LoVo (cell line): ENCODE measurements around the gene METTL21A.
"Not testable (repeated sequence)": the region's sequence is repeated elsewhere in the genome, so short reads cannot be mapped to it uniquely, and the experiment has no call there.

Experiments used
- DNase-seq: peaks from one replicate; pipeline ENCODE4 v3.0.0-alpha.2; 2016; ENCODE audit warnings: low spot score

Gene METTL21A

GRCh38 chr2:207625014-207625907 is at the start of gene METTL21A:
METTL21A (minus strand) TSS chr2:207625394; CDS start chr2:207624375, 1,019 bp downstream.
- DNase-seq, result peak; percentile 90

- no peak for DNase-seq
Measured at GRCh38 chr2:207674826-207675225, 49.6 kb upstream of the METTL21A start.

- DNase-seq, result no peak
Measured at GRCh38 chr2:207674266-207674774, 49.1 kb upstream of the METTL21A start.

GRCh38 chr2:207673431-207673830 is 48.2 kb upstream of the METTL21A start:
- no peak for DNase-seq

- DNase-seq, result no peak
Measured at GRCh38 chr2:207670887-207671286, 45.7 kb upstream of the METTL21A start.

- DNase-seq, result no peak
Measured at GRCh38 chr2:207663870-207664545, 38.8 kb upstream of the METTL21A start.

GRCh38 chr2:207662203-207662602 is 37.0 kb upstream of the METTL21A start:
- no peak for DNase-seq

- no peak for DNase-seq
Measured at GRCh38 chr2:207660994-207661393, 35.8 kb upstream of the METTL21A start.

- no peak for DNase-seq
Measured at GRCh38 chr2:207658156-207658555, 33.0 kb upstream of the METTL21A start.

GRCh38 chr2:207655000-207655399 is 29.8 kb upstream of the METTL21A start:
- no peak for DNase-seq

- DNase-seq, result not testable (repeated sequence)
Measured at GRCh38 chr2:207646582-207646981, 21.4 kb upstream of the METTL21A start.

- DNase-seq, result no peak
Measured at GRCh38 chr2:207643892-207644291, 18.7 kb upstream of the METTL21A start.

- no peak for DNase-seq
Measured at GRCh38 chr2:207640661-207641060, 15.5 kb upstream of the METTL21A start.

GRCh38 chr2:207640160-207640559 is 15.0 kb upstream of the METTL21A start:
- no peak for DNase-seq

- DNase-seq, result not testable (repeated sequence)
Measured at GRCh38 chr2:207639288-207639687, 14.1 kb upstream of the METTL21A start.

- no peak for DNase-seq
Measured at GRCh38 chr2:207635468-207636200, 10.4 kb upstream of the METTL21A start.

GRCh38 chr2:207633686-207634085 is 8.5 kb upstream of the METTL21A start:
- no peak for DNase-seq

- DNase-seq, result peak; percentile 49
Measured at GRCh38 chr2:207632575-207633493, 7.6 kb upstream of the METTL21A start.

GRCh38 chr2:207630491-207630890 is 5.3 kb upstream of the METTL21A start:
- no peak for DNase-seq

GRCh38 chr2:207629553-207629952 is 4.4 kb upstream of the METTL21A start:
- no peak for DNase-seq
